ENCODE measurements around the gene TRIM2.
"Not testable (repeated sequence)": the region's sequence is repeated elsewhere in the genome, so short reads cannot be mapped to it uniquely, and the experiment has no call there.

Gene TRIM2

GRCh38 chr4:153189016-153189801 is 15.0 kb upstream of the TRIM2 start:
- DNase-seq = no peak

GRCh38 chr4:153191795-153192363 is 12.4 kb upstream of the TRIM2 start:
- no peak for DNase-seq

GRCh38 chr4:153197301-153197700 is 6.9 kb upstream of the TRIM2 start:
- no peak for DNase-seq

- no peak for DNase-seq
These were observed 5.5 kb upstream of the TRIM2 start for GRCh38 chr4:153198719-153199118.

- DNase-seq = not testable (repeated sequence)
These were observed 497 bp upstream of the TRIM2 start for GRCh38 chr4:153203746-153204145.

GRCh38 chr4:153204728-153205648 is 745 bp downstream of the TRIM2 start:
- DNase-seq = no peak

GRCh38 chr4:153205757-153206156 is 1.5 kb downstream of the TRIM2 start:
- no peak for DNase-seq

- DNase-seq = no peak
These were observed 2.3 kb downstream of the TRIM2 start for GRCh38 chr4:153206534-153206933.

- no peak for DNase-seq
These were observed 2.8 kb downstream of the TRIM2 start for GRCh38 chr4:153207027-153207426.

GRCh38 chr4:153207567-153207966 is 3.3 kb downstream of the TRIM2 start:
- peak; percentile 23 to 62 (median 44) for DNase-seq

GRCh38 chr4:153209410-153209809 is 5.2 kb downstream of the TRIM2 start:
- peak in 1 of 4 experiments; percentile 9 for DNase-seq

GRCh38 chr4:153210727-153211126 is 6.5 kb downstream of the TRIM2 start:
- DNase-seq = no peak

- DNase-seq = peak; percentile 16 to 48 (median 28)
These were observed 7.9 kb downstream of the TRIM2 start for GRCh38 chr4:153211986-153212728.

- DNase-seq = peak in 1 of 4 experiments; percentile 5
These were observed 8.5 kb downstream of the TRIM2 start for GRCh38 chr4:153212736-153213135.

GRCh38 chr4:153215921-153216320 is 11.7 kb downstream of the TRIM2 start:
- peak in 2 of 4 experiments; percentile 45 to 54 for DNase-seq

- no peak for DNase-seq
These were observed 12.3 kb downstream of the TRIM2 start for GRCh38 chr4:153216546-153216945.

- peak; percentile 32 to 80 (median 52) for DNase-seq
These were observed 13.2 kb downstream of the TRIM2 start for GRCh38 chr4:153217440-153217839.

GRCh38 chr4:153218961-153219360 is 14.7 kb downstream of the TRIM2 start:
- DNase-seq = no peak

GRCh38 chr4:153220682-153221395 is 16.6 kb downstream of the TRIM2 start:
- DNase-seq = peak in 3 of 4 experiments; percentile 24 to 61 (median 53)

GRCh38 chr4:153221783-153222706 is 17.8 kb downstream of the TRIM2 start:
- DNase-seq = peak; percentile 13 to 48 (median 40)
